Measurements from ENCODE around the gene FBXO44. TPM values are rescaled to one million over a fixed set of nuclear protein-coding genes. Genes with fewer than 3 reads are reported as not detected.

The FBXO44 gene
- total RNA-seq (2021) (34.9 to 45.6 TPM (median 40.6 TPM) in 3 replicates), Bru-seq, nascent RNA (percentile 64 among the genes with signal in this experiment)
- long read RNA-seq, experiment 1, transcript FBXO44-204 (5 exons, 1,734 nt), result major isoform, 27 of 138 reads
- long read RNA-seq, experiment 1, transcript FBXO44-206 (7 exons, 3,320 nt), result minor isoform, 8 of 138 reads
- long read RNA-seq, experiment 1, transcript FBXO44-202 (6 exons, 2,903 nt), result minor isoform, 26 of 138 reads
- long read RNA-seq, experiment 1, partial matches to known transcripts, result 32 of 138 reads
- long read RNA-seq, experiment 1, other reads (novel, unspliced or antisense), result 41 of 138 reads
- long read RNA-seq, experiment 2, transcript FBXO44-204 (5 exons, 1,734 nt), result major isoform, 5 of 28 reads
- long read RNA-seq, experiment 2, partial matches to known transcripts, result 6 of 28 reads
- long read RNA-seq, experiment 2, other reads (novel, unspliced or antisense), result 14 of 28 reads
- long read RNA-seq, experiment 3, transcript FBXO44-204 (5 exons, 1,734 nt), result major isoform, 23 of 59 reads
- long read RNA-seq, experiment 3, transcript FBXO44-202 (6 exons, 2,903 nt), result minor isoform, 10 of 59 reads
- long read RNA-seq, experiment 3, partial matches to known transcripts, result 2 of 59 reads
- long read RNA-seq, experiment 3, other reads (novel, unspliced or antisense), result 20 of 59 reads

- H3K27ac Mint-ChIP-seq, result no peak within 1 kb of the TSS
- no peak for TF ChIP-seq IRF1 (CRISPR knock-in tag; IDR thresholded peaks at IDR 0.05)
- no peak for TF ChIP-seq ZBTB43 (CRISPR knock-in tag; IDR thresholded peaks at IDR 0.05)
- TF ChIP-seq TP53 (CRISPR knock-in tag; IDR thresholded peaks at IDR 0.05), result no peak
- TF ChIP-seq SP1 (CRISPR knock-in tag; conservative IDR thresholded peaks at IDR 0.05), result peak; percentile 66
- no peak; the same call in 1 of the 2 replicates for TF ChIP-seq FOXP4 (CRISPR knock-in tag; IDR thresholded peaks at IDR 0.05)
- no peak for TF ChIP-seq NFE2L1 (CRISPR knock-in tag; IDR thresholded peaks at IDR 0.05)
- TF ChIP-seq NFATC4 (CRISPR knock-in tag; IDR thresholded peaks at IDR 0.05), result no peak
- no peak for TF ChIP-seq SMAD3 (CRISPR knock-in tag; IDR thresholded peaks at IDR 0.05; ENCODE audit: borderline replicate concordance)
- no peak for TF ChIP-seq ZNF532 (CRISPR knock-in tag; IDR thresholded peaks at IDR 0.05; ENCODE audit: borderline replicate concordance)
- no peak for TF ChIP-seq NFYB (CRISPR knock-in tag; conservative IDR thresholded peaks at IDR 0.05; ENCODE audit: low read depth)
- peak; percentile 75; the same call in 1 of the 2 replicates for TF ChIP-seq HMGXB4 (CRISPR knock-in tag; IDR thresholded peaks at IDR 0.05)
- TF ChIP-seq MAX (CRISPR knock-in tag; IDR thresholded peaks at IDR 0.05), result no peak
- no peak for TF ChIP-seq TCF7 (CRISPR knock-in tag; IDR thresholded peaks at IDR 0.05; ENCODE audit: low read depth)
- peak; percentile 16; the same call in 1 of the 2 replicates for TF ChIP-seq ESRRA (CRISPR knock-in tag; IDR thresholded peaks at IDR 0.05; ENCODE audit: borderline replicate concordance)
- TF ChIP-seq CREM (CRISPR knock-in tag; IDR thresholded peaks at IDR 0.05), result 0 out of 2 replicates have a peak, but pooled peaks have one; percentile 46
- TF ChIP-seq ELF4 (CRISPR knock-in tag; IDR thresholded peaks at IDR 0.05; ENCODE audit: low read depth), result 0 out of 2 replicates have a peak, but pooled peaks have one; percentile 9
- POLR2A ChIA-PET, result interaction anchor here (0.6 to 2.3 kb wide), 4 partner anchors 10 to 96 kb away, joined by 3 to 14 read pairs (median 3); partner anchors contain the start of genes AGTRAP and FBXO6
These were observed at the start of gene FBXO44, which contains the start of gene FBXO2 for GRCh38 chr1:11654137-11654938. TSS of gene FBXO44 (plus strand) at chr1:11654877. CDS start at chr1:11655836, 959 bp downstream. TSS of gene FBXO2 (minus strand) at chr1:11654429. CDS start at chr1:11654340, 89 bp downstream.

More at GRCh38 chr1:11654137-11654938, at the start of gene FBXO44, which contains the start of gene FBXO2:
- peaks cover 29% of the 10 kb centered on the region for H3K36me3 Mint-ChIP-seq
- no peaks in the 10 kb centered on the region for H3K9me3 Mint-ChIP-seq
- DNase-seq (ENCODE audit: low spot score), result peak; percentile 88
- H3K4me1 Mint-ChIP-seq, result peaks cover 33% of the 10 kb centered on the region
- ATAC-seq, result peak; percentile 69
- peak within 1 kb of the TSS; percentile 74 for H3K4me3 Mint-ChIP-seq
- CTCF ChIA-PET, result interaction anchor here (0.6 to 4.2 kb wide), 19 partner anchors 10 to 713 kb away, joined by 3 to 41 read pairs (median 6); partner anchors contain the start of genes AGTRAP, DISP3 and FBXO6
- peaks cover 22% of the 10 kb centered on the region for H3K27me3 Mint-ChIP-seq (ENCODE audit: low read depth)

All from WTC11 (cell line).